WTC11 (cell line): ENCODE data around the gene CAPN9. TPM values are rescaled to one million over a fixed set of nuclear protein-coding genes. Genes with fewer than 3 reads are reported as not detected.

ENCODE experiments used
- ATAC-seq: fragments of 200-7000 bp; cut with Tn5 transposase; 2 replicates; pipeline ENCODE4 v1.10.0; 2021; ENCODE audit warnings: mild to moderate bottlenecking, moderate library complexity
- CTCF ChIA-PET: fragments of 300-600 bp; sonication (Branson Sonifier 250); formaldehyde crosslinking; loops from one replicate; lab custom pipeline; 2021; ENCODE audit warnings: antibody characterized with exemption; lab: Charles Lee
- POLR2A ChIA-PET: fragments of 350-600 bp; sonication (Branson Sonifier 250); formaldehyde crosslinking; loops from one replicate; lab custom pipeline; 2021; ENCODE audit warnings: antibody characterized with exemption; lab: Charles Lee
- DNase-seq: peaks from one replicate; pipeline ENCODE4 v3.0.0; 2021; ENCODE audit warnings: low spot score
- H3K27ac Mint-ChIP-seq: 2 replicates; pipeline ENCODE4 v1.8.0; 2021; ENCODE audit warnings: mixed read lengths
- H3K27me3 Mint-ChIP-seq: 2 replicates; pipeline ENCODE4 v1.8.0; 2021; ENCODE audit warnings: low read depth, mild to moderate bottlenecking, moderate library complexity, mixed read lengths
- H3K36me3 Mint-ChIP-seq: 2 replicates; pipeline ENCODE4 v1.8.0; 2021; ENCODE audit warnings: mixed read lengths
- H3K4me1 Mint-ChIP-seq: 2 replicates; pipeline ENCODE4 v1.8.0; 2022; ENCODE audit warnings: mixed read lengths
- H3K4me3 Mint-ChIP-seq: 2 replicates; pipeline ENCODE4 v1.8.0; 2021; ENCODE audit warnings: mild to moderate bottlenecking, moderate library complexity, mixed read lengths
- H3K9me3 Mint-ChIP-seq: 2 replicates; pipeline ENCODE4 v1.8.0; 2021; ENCODE audit warnings: mixed read lengths
- ATF1 ChIP-seq: sonication (generic); formaldehyde crosslinking; IDR thresholded peaks from 2 replicates; pipeline ENCODE4 v1.8.1; 2023; ENCODE audit warnings: mild to moderate bottlenecking, moderate library complexity, missing genetic modification reagents
- ATF2 ChIP-seq: sonication (generic); formaldehyde crosslinking; IDR thresholded peaks from 2 replicates; pipeline ENCODE4 v1.8.1; 2022; ENCODE audit warnings: low read depth, missing genetic modification reagents, borderline replicate concordance
- ETV6 ChIP-seq: sonication (generic); formaldehyde crosslinking; IDR thresholded peaks from 2 replicates; pipeline ENCODE4 v1.8.1; 2022; ENCODE audit warnings: mild to moderate bottlenecking, missing genetic modification reagents
- GABPB1 ChIP-seq: sonication (generic); formaldehyde crosslinking; IDR thresholded peaks from 2 replicates; pipeline ENCODE4 v1.8.1; 2023; ENCODE audit warnings: mild to moderate bottlenecking, missing genetic modification reagents
- KAT7 ChIP-seq: sonication (generic); formaldehyde crosslinking; IDR thresholded peaks from 2 replicates; pipeline ENCODE4 v1.8.1; 2023; ENCODE audit warnings: missing genetic modification reagents, mild to moderate bottlenecking, borderline replicate concordance
- PRRX2 ChIP-seq: fragments of 250-450 bp; sonication (Bioruptor Pico); IDR thresholded peaks from 2 replicates; pipeline ENCODE4 v1.8.0; 2021; ENCODE audit warnings: mild to moderate bottlenecking
- TP53 ChIP-seq: sonication (generic); formaldehyde crosslinking; IDR thresholded peaks from 2 replicates; pipeline ENCODE4 v1.8.1; 2023; ENCODE audit warnings: mild to moderate bottlenecking, missing genetic modification reagents
- ZNF232 ChIP-seq: sonication (generic); formaldehyde crosslinking; IDR thresholded peaks from 2 replicates; pipeline ENCODE4 v1.8.0; 2022; ENCODE audit warnings: mild to moderate bottlenecking, missing genetic modification reagents
- ZNF416 ChIP-seq: fragments of 250-450 bp; sonication (Bioruptor Pico); IDR thresholded peaks from 2 replicates; pipeline ENCODE4 v1.9.0; 2021; ENCODE audit warnings: mild to moderate bottlenecking, inconsistent platforms
- ZNF425 ChIP-seq: fragments of 250-450 bp; sonication (Bioruptor Pico); conservative IDR thresholded peaks from 2 replicates; pipeline ENCODE4 v1.9.0; 2021; ENCODE audit warnings: mild to moderate bottlenecking
- ZNF512 ChIP-seq: sonication (generic); formaldehyde crosslinking; IDR thresholded peaks from 2 replicates; pipeline ENCODE4 v1.8.1; 2022; ENCODE audit warnings: missing genetic modification reagents, borderline replicate concordance
- total RNA-seq: library from RNA; stranded (reverse); gene quantifications from 3 replicates; pipeline ENCODE4 v1.2.3, GENCODE V29; 2021

The CAPN9 gene
- total RNA-seq, 1 experiment from 2014 or later, result not detected

- ChIA-PET CTCF (no interaction called here), POLR2A (no interaction called here)
- ATAC-seq, result no peak
- Mint-ChIP-seq H3K27ac (no peak overlapping the region), H3K9me3 (no peaks in the 10 kb centered on the region), H3K36me3 (no peaks in the 10 kb centered on the region), H3K4me1 (peaks cover 3% of the 10 kb centered on the region; the same call in 1 of the 2 replicates), H3K27me3 (peaks cover 3% of the 10 kb centered on the region; the same call in 1 of the 2 replicates), H3K4me3 (no peak overlapping the region)
- TF ChIP-seq ZNF416, result no peak
- peak; percentile 85 for TF ChIP-seq GABPB1 (CRISPR knock-in tag)
- DNase-seq, result no peak
Measured at GRCh38 chr1:230708631-230709580, 38.3 kb upstream of the CAPN9 start.

GRCh38 chr1:230709619-230710542 lies 37.3 kb upstream of the CAPN9 start:
- Mint-ChIP-seq H3K27ac (no peak overlapping the region), H3K9me3 (no peaks in the 10 kb centered on the region), H3K36me3 (no peaks in the 10 kb centered on the region), H3K4me3 (no peak overlapping the region), H3K27me3 (peaks cover 3% of the 10 kb centered on the region; the same call in 1 of the 2 replicates), H3K4me1 (peaks cover 8% of the 10 kb centered on the region)
- POLR2A ChIA-PET, result interaction anchor here (1.0 kb wide), 1 partner anchor 13 kb away, joined by 3 read pairs; no protein-coding TSS in a partner anchor
- CTCF ChIA-PET, result no interaction called here
- ATAC-seq, result no peak
- DNase-seq, result no peak
- no peak for TF ChIP-seq ZNF512 (CRISPR knock-in tag)
- TF ChIP-seq TP53 (CRISPR knock-in tag), result no peak
- no peak for TF ChIP-seq ATF1 (CRISPR knock-in tag)
- TF ChIP-seq KAT7, result no peak
- TF ChIP-seq ETV6 (CRISPR knock-in tag), result no peak

GRCh38 chr1:230710543-230710904 lies 36.7 kb upstream of the CAPN9 start:
- H3K4me1 Mint-ChIP-seq, result peaks cover 8% of the 10 kb centered on the region
- CTCF ChIA-PET, result no interaction called here
- TF ChIP-seq ATF2 (CRISPR knock-in tag), result no peak
- no peak for TF ChIP-seq ZNF425 (CRISPR knock-in tag)
- TF ChIP-seq PRRX2 (CRISPR knock-in tag), result no peak
- TF ChIP-seq ZNF512 (CRISPR knock-in tag), result no peak
- TF ChIP-seq TP53 (CRISPR knock-in tag), result no peak
- TF ChIP-seq ZNF232 (CRISPR knock-in tag), result no peak
- TF ChIP-seq, all 79 proteins: peak for 0
- H3K27me3 Mint-ChIP-seq, result peaks cover 3% of the 10 kb centered on the region; the same call in 1 of the 2 replicates
- no peak overlapping the region for H3K27ac Mint-ChIP-seq
- H3K9me3 Mint-ChIP-seq, result no peaks in the 10 kb centered on the region
- ATAC-seq, result no peak
- no peaks in the 10 kb centered on the region for H3K36me3 Mint-ChIP-seq
- DNase-seq, result no peak
- POLR2A ChIA-PET, result interaction anchor here (1.0 kb wide), 1 partner anchor 13 kb away, joined by 3 read pairs; no protein-coding TSS in a partner anchor
- H3K4me3 Mint-ChIP-seq, result no peak overlapping the region
